GM12878 (cell line): ENCODE data around the gene RAP2B. TPM values are rescaled to one million over a fixed set of nuclear protein-coding genes. Genes with fewer than 3 reads are reported as not detected.

Experiments
- ATAC-seq: fragments of 200-7000 bp; cut with Tn5 transposase; 3 replicates; pipeline ENCODE4 v1.9.1; 2020; ENCODE audit warnings: mild to moderate bottlenecking, moderate library complexity
- BruUV-seq: library from RNA; stranded (reverse); fragments of 400-500 nt; replicated peaks from 2 replicates; lab custom pipeline; 2021; lab: Mats Ljungman, UMichigan
- CTCF ChIA-PET: fragments of 300-600 bp; sonication (Branson Sonifier 250); formaldehyde crosslinking; extraction: SDS; loops from one replicate; lab custom pipeline; 2021; ENCODE audit warnings: inconsistent platforms; lab: Yijun Ruan, JAX
- POLR2A ChIA-PET: fragments of 350-600 bp; formaldehyde crosslinking; extraction: SDS; loops from one replicate; lab custom pipeline; 2021; ENCODE audit warnings: inconsistent platforms; lab: Charles Lee
- RAD21 ChIA-PET: fragments of 300-600 bp; sonication (Branson Sonifier 250); formaldehyde crosslinking; loops from one replicate; lab custom pipeline; 2023; ENCODE audit warnings: antibody characterized with exemption; ENCODE audit not compliant: unreplicated experiment; lab: Charles Lee
- SMC1A ChIA-PET: fragments of 300-600 bp; sonication (Branson Sonifier 250); formaldehyde crosslinking; loops from one replicate; lab custom pipeline; 2023; ENCODE audit not compliant: unreplicated experiment, uncharacterized antibody; lab: Charles Lee
- DNase-seq: peaks from one replicate; pipeline ENCODE4 v3.0.0-alpha.2; 2011; ENCODE audit warnings: low read depth, low spot score
- FAIRE-seq: peaks from 3 replicates; lab custom pipeline; 2011; peaks lifted over from hg19 to GRCh38; lab: Jason Lieb, UNC
- H2AFZ ChIP-seq: 2 replicates; pipeline ENCODE4 v1.6.0; 2011; ENCODE audit warnings: low read depth, low read length, control low read depth; ENCODE audit not compliant: control insufficient read depth
- H3K27ac ChIP-seq: 2 replicates; pipeline ENCODE4 v1.5.1; 2011; ENCODE audit warnings: control low read depth; ENCODE audit not compliant: control insufficient read depth, insufficient read depth
- H3K27me3 ChIP-seq, 2 experiments: replicated peaks in 1 of 2; 2 replicates each; pipeline versions ENCODE4 v1.6.0 to v1.6.1; 2011; ENCODE audit warnings: low read length in 1 of 2; ENCODE audit not compliant: control insufficient read depth in 2 of 2, insufficient read depth in 2 of 2
- H3K36me3 ChIP-seq, 2 experiments: 2 replicates each; pipeline ENCODE4 v1.5.1; 2011; ENCODE audit warnings: low read length in 1 of 2; ENCODE audit not compliant: control insufficient read depth in 2 of 2, insufficient read depth in 2 of 2
- H3K4me1 ChIP-seq: 2 replicates; pipeline ENCODE4 v1.6.1; 2011; ENCODE audit warnings: mild to moderate bottlenecking, low read length, moderate library complexity, mixed read lengths; ENCODE audit not compliant: control insufficient read depth, insufficient read depth
- H3K4me2 ChIP-seq: 2 replicates; pipeline ENCODE4 v1.6.0; 2011; ENCODE audit warnings: control low read depth; ENCODE audit not compliant: control insufficient read depth, insufficient read depth
- H3K4me3 ChIP-seq: fragments of 200-600 bp; sonication (generic); 2 replicates; pipeline ENCODE4 v1.5.1; 2016
- H3K79me2 ChIP-seq: 2 replicates; pipeline ENCODE4 v1.6.0; 2011; ENCODE audit warnings: low read length; ENCODE audit not compliant: control insufficient read depth, insufficient read depth
- H3K9ac ChIP-seq: 2 replicates; pipeline ENCODE4 v1.8.0; 2011; ENCODE audit warnings: low read length, control low read depth, mixed read lengths; ENCODE audit not compliant: control insufficient read depth, insufficient read depth
- H3K9me3 ChIP-seq: replicated peaks from 3 replicates; pipeline ENCODE4 v1.5.1; 2011; ENCODE audit warnings: mild to moderate bottlenecking, low read length; ENCODE audit not compliant: control insufficient read depth, insufficient read depth
- H4K20me1 ChIP-seq: 2 replicates; pipeline ENCODE4 v1.6.0; 2011; ENCODE audit not compliant: control insufficient read depth, insufficient read depth
- CBX5 ChIP-seq: sonication (generic); IDR thresholded peaks from 2 replicates; pipeline ENCODE4 v1.6.1; 2016; ENCODE audit warnings: low read depth, moderate library complexity, mild to moderate bottlenecking, inconsistent platforms
- CTCF ChIP-seq, 3 experiments: IDR thresholded peaks in 2 of 3; conservative IDR thresholded peaks in 1 of 3; 2 replicates each; pipeline ENCODE4 v1.5.1; 2011; ENCODE audit warnings: low read depth in 3 of 3, low read length in 3 of 3, mild to moderate bottlenecking in 3 of 3, control low read depth in 2 of 3, moderate library complexity in 2 of 3, inconsistent platforms in 1 of 3, mixed read lengths in 1 of 3; ENCODE audit not compliant: control insufficient read depth in 2 of 3, insufficient read depth in 1 of 3; ENCODE audit errors: extremely low read depth in 1 of 3
- CUX1 ChIP-seq: IDR thresholded peaks from 2 replicates; pipeline ENCODE4 v1.6.1; 2012; ENCODE audit warnings: improper control_type of control experiment, low read depth, low read length; ENCODE audit not compliant: insufficient replicate concordance
- POLR2AphosphoS2 ChIP-seq: IDR thresholded peaks from 2 replicates; pipeline ENCODE4 v1.6.1; 2011; ENCODE audit warnings: low read depth, mild to moderate bottlenecking, low read length, improper control_type of control experiment, moderate library complexity
- POLR2AphosphoS5 ChIP-seq: IDR thresholded peaks from 2 replicates; pipeline ENCODE4 v1.6.1; 2011; ENCODE audit warnings: mild to moderate bottlenecking, low read length, inconsistent platforms
- SP1 ChIP-seq: IDR thresholded peaks from one replicate; pipeline ENCODE4 v1.6.1; 2011; ENCODE audit warnings: low read depth, low read length
- STAT3 ChIP-seq: IDR thresholded peaks from 2 replicates; pipeline ENCODE4 v1.6.1; 2011; ENCODE audit warnings: low read depth, low read length, improper control_type of control experiment
- TBL1XR1 ChIP-seq: IDR thresholded peaks from 2 replicates; pipeline ENCODE4 v1.6.1; 2012; ENCODE audit warnings: low read depth, low read length, improper control_type of control experiment
- YY1 ChIP-seq: IDR thresholded peaks from 2 replicates; pipeline ENCODE4 v1.6.1; 2011; ENCODE audit warnings: low read depth, mild to moderate bottlenecking, low read length
- ZBED1 ChIP-seq: IDR thresholded peaks from 2 replicates; pipeline ENCODE4 v1.6.1; 2016; ENCODE audit warnings: borderline replicate concordance
- ZNF622 ChIP-seq: fragments of 450-650 bp; IDR thresholded peaks from 2 replicates; pipeline ENCODE4 v1.6.1; 2017; ENCODE audit warnings: mild to moderate bottlenecking, inconsistent platforms
- WGBS: methylation state at CpG from one replicate; pipeline ENCODE4 v1.1.6; 2016; ENCODE audit warnings: low lambda C conversion rate; ENCODE audit not compliant: insufficient replicate concordance, insufficient coverage; ENCODE audit errors: missing lambda C conversion rate; 5-methylcytosine and 5-hydroxymethylcytosine counted together
- in situ Hi-C: fragments of 300-500 bp; cut with MboI; formaldehyde crosslinking; loops from 9 replicates; pipeline ENCODE4 v1.14.3; 2018; ENCODE audit warnings: mixed read lengths
- intact Hi-C: fragments of 100-400 bp; cut with micrococcal nuclease; formaldehyde crosslinking; loops from one replicate; pipeline ENCODE4 v1.14.2; 2022; ENCODE audit not compliant: unreplicated experiment
- polyA plus RNA-seq, 11 experiments: library from polyadenylated mRNA; depleted of rRNA in 4 of 11; unstranded in 6 of 11; stranded (reverse) in 5 of 11; fragments of >200 nt; fragmentation: Nextera tagmentation in 4 of 11; fragmentation: Illumina TruSeq in 1 of 11; extraction: Ambion mirVana in 4 of 11; extraction: Trizol in 1 of 11; gene quantifications; 1 replicate in 1 of 11; 2 replicates in 10 of 11; pipeline versions ENCODE4 v1.2.1 to v1.2.3, GENCODE V29; 2011 to 2016; ENCODE audit warnings: inconsistent platforms in 2 of 11, missing spikeins in 2 of 11, low read depth in 1 of 11
- total RNA-seq, 4 experiments: library from RNA; depleted of rRNA in 3 of 4; stranded (reverse); fragments of >200 nt in 3 of 4; fragmentation: Illumina TruSeq in 1 of 4; extraction: Trizol in 1 of 4; gene quantifications; 2 replicates each; pipeline versions ENCODE4 v1.2.1 to v1.2.3, GENCODE V29; 2013 to 2021

The RAP2B gene
- total and polyA plus RNA-seq, 10 of the 15 experiments (the other 5 are each of a cell fraction or from before 2014, with no cell fraction given): 5.9 to 21.3 (median 12.0) TPM

- H2AFZ ChIP-seq: no peak overlapping the region
- intact Hi-C loops: no loop called here
- ChIA-PET RAD21 (no interaction called here), CTCF (interaction anchor here (0.7 kb wide), 1 partner anchor 622 kb away, joined by 5 read pairs; no protein-coding TSS in a partner anchor), POLR2A (no interaction called here), SMC1A (no interaction called here)
- no peaks in the 10 kb centered on the region for H3K27me3 ChIP-seq
- BruUV-seq: no TSS peak
- 35% methylated on average over 1 of the region's 1 CpG for WGBS
- H3K27ac ChIP-seq: no peak overlapping the region
- FAIRE-seq (no peak), ATAC-seq (no peak), DNase-seq (no peak)
- H3K4me3 ChIP-seq: no peak overlapping the region
- H3K9me3 ChIP-seq: no peaks in the 10 kb centered on the region; the same call in 1 of the 3 replicates
- H3K4me2 ChIP-seq: no peak overlapping the region
- no peak for TF ChIP-seq ZNF622
- no peak for TF ChIP-seq CBX5
- TF ChIP-seq ZBED1: no peak
- no peak for TF ChIP-seq STAT3
- TF ChIP-seq CUX1: no peak
- TF ChIP-seq CTCF (IDR thresholded peaks at IDR 0.05 in 2 of 3, conservative IDR thresholded peaks at IDR 0.05 in 1 of 3; ENCODE audit: control insufficient read depth in 2 of 3, extremely low read depth in 1 of 3, insufficient read depth in 1 of 3, low read depth in 3 of 3, low read length in 3 of 3): no peak
- no peak for TF ChIP-seq TBL1XR1
- no peak for TF ChIP-seq YY1
- no peak for TF ChIP-seq SP1
- no peak for TF ChIP-seq POLR2AphosphoS5
- TF ChIP-seq POLR2AphosphoS2: no peak
- H3K4me1 ChIP-seq: peaks cover 9% of the 10 kb centered on the region; the same call in 1 of the 2 replicates
- in situ Hi-C loops: no loop called here
- H3K79me2 ChIP-seq: no peaks in the 10 kb centered on the region
- no peak overlapping the region for H3K9ac ChIP-seq
- no peaks in the 10 kb centered on the region for H4K20me1 ChIP-seq
- H3K36me3 ChIP-seq: no peaks in the 10 kb centered on the region
These were observed 34.2 kb upstream of the RAP2B start for GRCh38 chr3:153127788-153128187.
